ENCODE results near the gene ASIC1.
"Not testable (repeated sequence)": the region's sequence is repeated elsewhere in the genome, so short reads cannot be mapped to it uniquely, and the experiment has no call there.

ASIC1 gene

DNA sequence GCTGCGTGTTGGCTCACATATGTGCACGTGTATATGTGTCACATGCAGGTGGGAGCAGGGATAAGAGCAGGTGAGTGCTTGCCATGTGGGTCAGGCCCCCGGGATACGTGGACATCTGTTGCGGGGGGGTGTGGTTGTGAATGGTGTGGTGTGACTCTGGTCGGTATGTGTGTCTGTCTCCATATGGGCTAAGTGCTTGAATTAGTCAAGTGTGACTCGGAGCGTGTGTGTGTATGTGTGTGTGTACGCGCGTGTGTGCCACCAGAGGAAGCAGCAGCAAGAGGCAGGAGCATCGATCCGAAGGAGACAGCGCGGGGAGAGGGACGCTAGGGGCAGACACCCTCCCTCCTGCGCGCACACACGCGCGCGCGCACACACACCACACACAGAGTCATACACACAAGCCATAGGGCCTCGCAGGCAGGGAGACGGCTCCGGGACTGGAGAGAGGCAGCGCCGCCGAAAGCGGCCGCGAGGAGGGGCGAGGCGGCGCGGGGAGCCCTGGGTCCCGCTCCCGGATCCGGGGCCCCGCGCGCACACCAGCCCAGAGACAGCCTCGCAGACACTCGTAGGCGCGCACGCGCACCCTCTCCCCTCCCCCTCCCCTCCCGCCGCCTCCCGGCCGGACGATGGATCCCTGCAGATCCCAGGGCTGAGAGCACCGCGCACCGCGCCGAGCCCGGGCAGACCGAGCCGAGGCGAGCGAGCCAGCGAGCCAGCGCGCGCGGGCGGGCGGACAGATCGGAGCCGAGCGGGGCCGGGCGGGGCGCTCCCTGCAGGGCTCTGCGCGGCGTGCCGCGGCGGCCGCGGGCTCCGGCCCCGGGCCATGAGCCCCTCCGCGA lies at the start of gene ASIC1:
Gene ASIC1, plus strand, starts transcription at position 597 of the 842 bp plus-strand sequence. CDS start 1,171 bp downstream, outside the sequence.
- no peak for DNase-seq

DNA sequence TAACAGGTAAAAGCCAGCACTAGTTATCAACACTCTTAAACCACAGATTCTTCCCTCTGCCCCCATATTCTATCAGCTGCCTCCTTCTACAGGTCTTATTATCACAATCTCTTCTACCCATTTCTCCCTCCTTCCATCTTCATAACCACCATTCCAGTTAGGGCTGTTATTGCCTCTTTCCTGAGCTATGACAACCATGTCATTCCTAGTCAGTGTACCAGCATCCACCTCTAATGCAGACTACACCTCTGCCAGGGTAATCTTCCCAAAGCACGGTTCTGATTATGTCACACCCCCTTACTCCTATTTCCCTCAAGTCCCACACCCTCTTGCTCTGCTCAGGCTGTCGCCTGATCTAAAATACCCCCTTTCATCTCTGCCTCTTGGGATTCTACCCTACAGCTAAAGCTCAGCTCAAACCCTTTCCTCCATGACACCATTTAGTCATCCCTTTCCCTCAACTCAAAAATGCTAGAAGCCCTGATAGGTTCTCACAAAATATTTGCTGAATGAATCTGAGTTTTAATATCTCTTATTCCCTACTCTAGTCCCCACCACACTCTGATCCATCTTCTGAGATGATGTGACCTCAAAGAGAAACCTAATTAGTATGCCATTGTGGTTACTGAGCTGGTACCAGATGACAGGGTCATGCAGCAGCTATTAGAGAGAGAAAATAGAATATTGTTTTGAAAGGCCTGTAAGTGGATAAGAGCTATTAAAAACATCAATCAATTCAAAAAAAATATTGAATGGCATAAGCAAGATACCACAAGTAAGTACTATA lies 43.8 kb upstream of the ASIC1 start:
- no peak for DNase-seq

DNA sequence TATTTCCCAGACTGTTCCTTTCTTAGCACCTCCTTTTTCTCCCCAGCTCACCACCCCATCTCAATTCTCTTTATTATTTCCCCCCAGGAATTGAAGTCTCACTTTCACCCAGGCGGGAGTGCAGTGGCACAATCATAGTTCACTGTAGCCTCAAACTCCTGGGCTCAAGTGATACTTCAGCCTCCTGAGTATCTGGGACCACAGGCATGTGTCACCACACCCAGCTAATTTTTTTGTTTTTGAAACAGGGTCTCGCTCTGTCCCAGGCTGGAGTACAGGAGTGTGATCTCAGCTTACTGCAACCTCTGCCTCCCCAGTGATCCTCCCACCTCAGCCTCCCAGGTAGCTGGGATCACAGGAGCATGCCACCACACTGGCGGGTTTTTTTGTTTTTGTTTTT lies 43.1 kb upstream of the ASIC1 start:
- no peak for DNase-seq

DNA sequence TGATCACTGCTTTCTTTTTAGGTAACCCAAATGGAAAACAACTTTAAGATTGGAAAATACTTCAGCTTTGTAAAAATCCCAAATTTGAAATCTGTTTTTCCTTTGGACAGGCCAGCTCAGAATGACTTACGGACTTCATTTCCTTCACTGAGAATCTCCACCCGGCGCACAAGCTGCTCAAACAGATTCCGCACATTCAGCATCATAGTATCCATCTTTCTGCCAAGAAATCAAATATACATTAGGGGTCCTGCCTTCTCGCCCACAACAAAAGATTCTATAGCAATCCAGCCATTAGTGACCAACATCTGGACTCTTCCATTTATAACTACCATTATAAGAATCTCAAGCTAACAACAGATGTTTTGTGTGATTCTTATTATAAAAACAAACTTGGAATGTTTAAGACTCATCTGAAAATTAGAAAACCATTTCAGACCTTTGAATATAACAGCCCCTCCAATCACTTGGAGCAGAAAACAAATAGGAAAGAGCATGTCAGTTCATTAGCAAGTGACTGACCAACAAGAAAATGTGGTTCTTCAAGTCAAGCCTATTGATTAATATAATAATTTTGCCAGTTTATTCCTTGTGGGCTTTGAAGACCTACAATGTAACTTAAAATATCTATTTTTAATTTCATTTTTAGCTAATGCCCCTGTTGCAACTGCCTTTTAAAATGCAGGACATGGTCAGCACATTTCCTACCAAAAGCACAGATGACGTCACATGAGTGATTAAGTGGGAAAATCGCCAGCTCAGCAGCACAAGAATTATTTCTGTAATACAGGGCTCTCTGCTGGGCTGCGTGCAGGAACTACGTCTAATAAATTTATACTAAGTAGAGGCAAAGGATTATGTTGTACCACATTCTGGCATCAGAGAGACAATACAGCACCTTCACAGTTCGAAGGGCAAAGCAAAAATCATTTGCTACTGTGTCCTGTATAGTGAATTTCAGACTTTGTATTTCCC lies 40.6 kb upstream of the ASIC1 start:
- DNase-seq = no peak

DNA sequence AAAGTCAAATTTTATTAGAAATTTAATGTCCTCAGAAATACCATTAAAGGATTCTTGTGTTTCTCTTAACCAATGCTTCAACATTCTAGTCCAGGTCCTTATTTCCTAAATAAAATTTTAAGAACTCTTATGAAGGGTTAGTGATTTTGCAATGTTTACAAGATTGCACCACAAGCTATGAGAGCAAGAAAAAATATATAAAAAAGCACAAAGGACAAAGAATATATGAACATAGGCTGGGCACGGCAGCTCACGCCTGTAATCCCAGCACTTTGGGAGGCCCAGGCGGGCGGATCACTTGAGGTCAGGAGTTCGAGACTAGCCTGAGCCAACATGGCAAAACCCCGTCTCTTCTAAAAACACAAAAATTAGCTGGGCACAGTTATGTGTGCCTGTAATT lies 39.8 kb upstream of the ASIC1 start:
- no peak for DNase-seq

DNA sequence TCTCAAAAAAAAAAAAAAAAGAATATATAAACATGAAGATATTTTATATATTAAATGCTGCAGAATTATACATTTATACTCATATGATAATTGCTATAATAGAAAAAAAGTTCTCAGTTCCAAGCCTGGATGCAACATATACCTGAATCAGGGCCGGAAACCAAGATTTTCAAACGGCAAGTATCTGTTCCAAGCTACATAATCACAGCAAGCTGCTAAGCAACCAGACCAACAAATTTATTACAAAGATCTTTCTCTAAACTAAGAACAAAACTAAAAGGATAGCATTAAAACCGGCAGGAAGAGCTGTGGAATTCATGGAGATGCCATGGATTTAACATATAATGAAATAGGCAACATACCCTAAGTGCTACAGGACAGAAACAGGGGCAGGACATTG lies 39.2 kb upstream of the ASIC1 start:
- DNase-seq = no peak

DNA sequence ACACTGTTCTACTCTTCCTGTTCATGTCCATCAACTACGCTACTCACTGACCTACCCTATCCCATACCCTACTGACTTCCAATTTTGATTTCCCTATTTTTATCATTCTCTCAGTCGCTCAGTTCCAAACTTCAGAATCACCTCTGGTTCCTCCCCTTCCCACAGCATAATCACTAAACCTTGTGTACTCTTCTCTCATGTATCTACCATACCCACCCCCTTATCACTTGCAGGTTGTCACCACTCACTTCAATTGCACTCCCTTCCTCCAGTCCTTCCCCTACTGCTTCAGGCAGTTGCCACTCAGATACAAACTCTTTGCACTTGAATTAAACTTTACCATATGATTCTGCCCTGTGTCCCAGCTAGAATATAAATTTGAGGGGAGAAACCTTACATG lies 38.4 kb upstream of the ASIC1 start:
- DNase-seq = no peak

DNA sequence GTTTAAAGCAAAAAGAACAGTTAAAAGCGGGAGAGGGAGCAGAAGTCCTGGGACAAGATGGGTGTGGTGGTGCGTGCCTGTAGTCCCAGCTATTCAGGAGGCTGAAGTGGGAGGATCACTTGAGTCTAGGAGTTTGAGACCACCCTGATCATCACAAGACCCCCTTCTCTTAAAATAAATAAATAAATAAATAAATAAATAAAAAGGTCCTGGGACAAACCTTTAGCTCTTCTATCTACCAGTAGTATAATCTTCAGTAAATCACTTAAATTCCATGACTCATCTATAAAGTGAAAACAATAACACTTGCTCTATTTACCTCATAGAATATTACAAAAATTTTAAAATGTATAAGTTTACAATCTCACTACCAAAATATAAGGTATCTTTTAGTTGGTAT lies 37.9 kb upstream of the ASIC1 start:
- no peak for DNase-seq

DNA sequence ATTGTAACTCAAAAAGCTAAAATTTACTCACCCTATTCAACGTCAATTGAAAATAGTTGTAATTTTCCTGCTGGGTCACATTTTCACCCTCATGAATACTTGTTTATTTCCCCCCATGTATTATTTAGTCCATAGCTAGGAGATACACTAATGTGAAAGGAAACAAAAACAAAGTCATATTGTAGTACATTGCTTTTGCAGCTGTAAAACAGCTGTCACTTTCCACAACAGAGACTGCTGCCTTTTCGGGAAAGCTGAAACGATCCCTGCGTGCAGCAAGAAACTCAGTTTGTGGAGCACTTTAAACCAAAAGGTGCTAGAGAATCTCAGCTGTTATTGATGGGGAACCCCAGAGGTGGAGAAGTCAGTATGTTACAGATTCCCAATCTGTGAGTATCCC lies 36.4 kb upstream of the ASIC1 start:
- DNase-seq = no peak

DNA sequence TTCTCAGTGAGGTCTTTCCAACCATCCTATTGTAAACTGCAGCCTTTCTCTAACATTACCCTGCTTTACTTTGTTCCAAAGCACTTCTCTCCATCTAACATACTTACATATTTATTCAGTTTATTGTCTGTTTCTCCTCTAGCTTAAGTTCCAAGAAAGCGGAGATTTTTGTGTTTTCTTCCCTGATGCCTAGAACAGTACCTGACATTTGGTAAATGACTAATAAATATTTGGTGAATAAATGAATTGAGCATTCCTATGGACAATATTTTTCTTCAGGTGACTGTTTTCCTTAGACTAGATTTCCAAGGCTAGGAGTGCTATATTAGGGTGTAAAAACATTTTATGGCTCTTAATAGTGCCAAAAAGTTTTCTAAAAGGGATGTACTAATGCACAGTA lies 34.5 kb upstream of the ASIC1 start:
- no peak for DNase-seq

DNA sequence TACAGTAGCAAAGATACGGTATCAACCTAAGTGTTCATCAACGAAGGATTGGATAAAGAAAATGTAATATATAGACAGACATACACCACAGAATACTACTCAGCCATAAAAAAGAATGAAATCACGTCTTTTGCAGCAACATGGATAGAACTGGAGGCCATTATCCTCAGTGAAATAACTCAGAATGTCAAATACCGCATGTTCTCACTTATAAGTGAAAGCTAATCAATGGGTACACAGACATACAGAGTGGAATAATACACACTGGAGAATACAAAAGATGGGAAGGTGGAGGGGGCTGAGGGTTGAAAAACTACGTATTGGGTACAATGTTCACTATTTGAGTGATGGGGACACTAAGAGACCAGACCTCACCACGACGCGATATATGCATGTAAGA lies 33.2 kb upstream of the ASIC1 start:
- DNase-seq = no peak

DNA sequence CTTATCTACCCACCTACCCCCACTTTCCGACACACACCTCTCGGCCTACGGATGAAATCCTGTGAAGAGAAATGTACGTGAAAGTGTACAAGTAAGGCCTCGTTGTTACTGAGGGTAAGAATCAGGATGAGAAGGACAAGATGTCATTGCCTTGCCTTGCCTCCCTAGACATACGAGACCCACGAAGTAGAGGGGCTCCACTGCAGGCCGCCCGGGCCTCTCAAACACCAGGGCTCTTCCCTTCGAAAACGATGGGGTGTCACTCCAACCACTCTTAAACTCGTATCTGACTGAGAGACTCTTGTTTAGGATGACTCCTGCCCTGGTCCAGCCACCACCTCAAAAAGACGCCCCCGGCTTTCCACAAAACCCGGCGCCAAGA lies 32.6 kb upstream of the ASIC1 start:
- DNase-seq = no peak

DNA sequence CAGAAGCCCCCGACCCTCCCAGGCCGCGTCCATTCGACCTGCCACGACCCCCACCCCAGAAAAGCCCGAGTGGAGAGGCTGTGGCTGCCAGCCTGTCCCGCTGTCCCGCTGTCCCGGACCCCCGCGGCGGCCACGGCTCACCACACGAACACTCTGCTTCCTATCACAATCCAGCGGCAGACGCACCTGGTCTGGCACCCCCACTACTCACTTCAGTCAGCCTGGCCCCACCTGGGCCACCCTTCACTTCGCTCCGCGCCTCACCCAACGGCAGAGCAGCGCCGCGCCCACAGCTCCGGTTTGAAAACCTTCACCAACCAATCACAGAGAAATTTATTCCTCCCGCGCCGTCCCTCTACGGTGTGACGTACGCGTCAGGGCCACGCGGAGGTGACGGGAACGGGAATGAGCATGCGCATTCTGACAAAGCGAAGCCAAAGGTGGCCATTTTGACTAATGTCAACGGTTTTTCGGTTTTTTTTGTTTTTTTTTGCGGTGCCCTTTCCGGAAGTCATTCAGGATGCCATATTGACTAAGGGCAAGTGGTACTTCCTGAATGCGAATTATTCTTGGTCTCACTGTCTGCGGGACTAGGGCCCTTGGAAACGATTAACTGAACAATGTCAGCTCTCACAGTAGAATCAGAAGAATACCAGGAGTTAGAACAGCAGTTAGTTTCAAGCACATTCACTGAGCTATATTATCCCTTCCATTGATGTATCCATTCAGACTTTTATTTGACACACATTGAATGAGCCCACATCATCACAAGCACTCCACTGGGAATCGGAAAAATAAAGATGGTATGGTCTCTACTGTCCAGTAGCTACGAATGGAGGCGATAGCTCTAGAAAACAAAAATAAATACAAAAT lies 32.0 kb upstream of the ASIC1 start, which contains the start of gene RACGAP1:
Gene RACGAP1, minus strand, starts transcription at position 308 of the 873 bp plus-strand sequence. CDS start 8,779 bp downstream, outside the sequence.
- DNase-seq = peak; percentile 88

DNA sequence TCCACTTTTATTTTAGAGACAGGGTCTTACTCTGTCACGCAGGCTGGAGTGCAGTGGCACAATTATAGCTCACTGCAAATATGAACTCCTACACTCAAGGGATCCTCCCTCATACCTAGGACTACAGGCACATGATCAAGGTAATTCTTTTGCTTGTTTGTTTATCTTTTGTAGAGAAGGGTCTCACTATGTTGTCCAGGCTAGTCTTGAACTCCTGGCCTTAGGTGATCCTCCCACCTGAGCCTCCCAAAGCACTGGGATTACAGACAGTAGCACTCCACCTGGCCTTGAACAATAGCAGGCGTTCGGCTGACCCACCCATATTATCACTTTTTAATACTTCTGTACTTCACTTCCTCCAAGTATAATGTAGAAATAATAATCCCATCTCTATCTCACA lies 30.7 kb upstream of the ASIC1 start:
- no peak for DNase-seq

DNA sequence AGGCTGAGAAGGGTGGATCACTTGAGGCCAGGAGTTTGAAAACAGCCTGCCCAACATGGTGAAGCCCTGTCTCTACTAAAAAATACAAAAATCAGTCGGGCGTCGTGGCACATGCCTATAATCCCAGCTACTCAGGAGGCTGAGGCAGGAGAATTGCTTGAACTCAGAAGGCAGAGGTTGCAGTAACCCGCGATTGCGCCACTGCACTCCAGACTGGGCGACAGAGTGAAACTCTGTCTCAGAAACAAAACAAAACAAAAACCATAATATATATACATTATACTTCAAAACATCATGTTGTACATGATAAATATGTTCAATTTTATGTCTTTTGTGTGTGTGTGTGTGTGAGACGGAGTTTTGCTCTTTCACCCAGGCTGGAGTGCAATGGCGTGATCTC lies 26.9 kb upstream of the ASIC1 start:
- not testable (repeated sequence) for DNase-seq

DNA sequence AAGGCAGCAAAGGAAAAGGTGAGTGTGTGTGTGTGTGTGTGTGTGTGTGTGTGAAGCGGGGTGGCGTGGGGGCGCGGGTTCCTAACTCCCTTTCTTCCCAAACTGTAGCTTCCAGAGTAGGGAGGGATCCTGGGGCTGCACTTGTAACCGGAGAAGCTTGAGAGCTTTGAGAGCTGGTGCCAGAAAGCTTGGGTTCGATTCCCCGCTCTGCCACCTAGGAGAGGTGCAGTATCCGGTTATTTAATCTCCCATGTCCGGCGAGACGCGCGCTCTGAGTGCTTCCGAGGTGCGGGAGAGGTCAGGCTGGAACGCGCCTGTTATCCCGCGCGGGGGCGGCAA lies 24.9 kb upstream of the ASIC1 start:
- DNase-seq = no peak

DNA sequence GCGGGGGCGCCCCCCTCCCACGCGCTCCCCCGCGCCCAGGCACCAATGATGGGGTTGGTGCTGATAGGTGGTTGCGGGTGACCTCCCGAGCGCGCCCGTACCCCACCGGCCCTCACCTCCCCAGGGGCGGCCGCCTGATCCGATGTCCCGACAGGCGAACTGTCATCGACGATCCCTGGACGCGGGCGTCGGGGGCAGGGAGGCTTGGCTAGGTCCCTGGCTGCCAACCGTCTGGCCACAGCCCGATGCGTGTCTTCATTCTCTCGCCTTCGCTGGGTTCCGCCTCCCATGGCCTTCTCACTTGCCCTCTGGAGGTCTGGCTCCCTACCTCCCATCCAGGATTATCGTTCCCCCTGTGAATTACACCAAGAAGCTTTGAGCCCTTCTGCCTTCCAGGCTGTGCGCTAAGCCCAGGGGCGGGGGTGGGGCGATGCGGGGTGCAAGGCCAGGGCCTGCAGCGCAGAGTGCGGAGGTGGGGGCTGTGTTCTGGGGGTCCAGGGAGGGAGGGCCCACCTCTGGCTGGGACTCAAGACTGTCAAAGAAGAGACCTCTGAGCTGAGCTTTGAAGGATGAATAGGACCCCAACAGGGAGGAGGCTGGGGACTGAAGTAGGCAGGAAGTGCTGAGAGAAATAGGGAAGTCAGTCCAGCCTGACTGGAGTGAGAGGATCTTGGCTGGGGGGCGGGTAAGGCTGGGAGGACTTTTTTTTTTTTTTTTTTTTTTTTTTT lies 24.4 kb upstream of the ASIC1 start:
- peak; percentile 19 for DNase-seq

DNA sequence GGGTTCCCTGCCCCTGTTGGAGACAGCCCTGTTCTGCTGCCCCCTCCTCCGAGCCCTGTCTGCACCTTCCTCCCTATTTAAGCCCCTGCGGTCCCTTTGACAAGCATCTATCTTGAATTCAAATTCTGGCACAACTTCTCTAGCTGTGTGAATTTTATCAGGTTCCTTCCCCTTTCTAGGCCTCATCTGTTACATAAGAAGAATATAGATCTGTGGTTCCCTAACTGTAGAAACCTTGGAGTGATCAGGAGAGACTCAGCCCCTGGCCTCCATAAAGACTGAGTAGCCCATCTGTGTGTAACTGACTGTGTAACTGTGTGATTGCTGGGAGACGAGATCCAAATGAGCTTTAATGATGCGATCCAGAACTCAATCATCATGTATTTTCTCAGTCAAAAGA lies 19.1 kb upstream of the ASIC1 start:
- no peak for DNase-seq

DNA sequence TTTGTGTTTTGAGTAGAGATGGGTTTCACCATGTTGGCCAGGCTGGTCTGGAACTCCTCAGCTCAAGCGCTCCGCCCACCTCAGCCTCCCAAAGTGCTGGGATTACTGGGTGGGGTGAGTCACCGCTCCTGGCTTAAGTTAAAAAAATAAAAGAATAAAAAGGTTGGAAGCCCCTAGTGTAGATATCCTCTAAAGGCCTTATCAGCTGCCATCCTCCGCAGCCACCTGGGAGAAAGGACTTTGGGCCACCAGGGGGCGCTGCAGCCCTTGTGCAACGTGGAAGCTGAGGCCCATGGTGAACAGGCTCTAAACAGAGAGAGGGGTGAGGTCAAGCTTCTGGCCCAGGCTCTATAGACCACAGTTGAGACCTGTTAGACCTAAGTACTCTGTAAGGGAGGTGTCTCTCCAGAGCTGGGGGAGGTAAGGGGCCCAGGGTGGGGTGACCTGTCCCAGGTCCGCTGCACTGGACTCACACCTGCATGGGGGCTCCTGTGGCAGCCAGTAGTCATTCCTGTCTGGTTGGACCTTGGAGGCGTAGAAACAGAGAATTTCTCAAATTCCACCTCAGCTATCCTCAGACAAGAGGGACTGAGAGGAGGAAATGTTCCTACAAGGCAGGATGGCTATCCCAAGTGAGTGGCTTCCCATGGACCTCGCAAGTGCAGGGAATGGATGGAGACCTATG lies 18.1 kb upstream of the ASIC1 start:
- DNase-seq = no peak

DNA sequence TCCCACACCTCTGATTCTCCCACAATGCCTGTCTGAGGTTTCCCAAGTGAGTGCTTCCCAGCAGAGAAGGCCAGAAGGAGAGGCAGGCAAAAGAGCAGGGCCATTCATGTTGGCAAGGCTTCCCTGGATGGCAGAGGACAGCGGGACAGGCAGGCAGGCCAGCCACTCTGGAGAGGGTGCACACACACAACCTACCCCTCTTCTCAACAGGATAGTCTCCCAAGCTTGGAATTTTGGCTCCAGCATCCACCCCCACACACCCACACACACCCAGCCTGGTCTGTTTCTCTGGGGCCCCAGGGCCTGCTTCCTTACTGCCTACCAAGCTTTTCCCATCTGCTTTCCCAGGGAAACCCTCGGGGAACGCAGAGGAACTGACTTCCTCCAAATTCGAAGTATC lies 16.7 kb upstream of the ASIC1 start:
- no peak for DNase-seq

Data from SIG-M5 (cell line).